CD14-positive monocyte (primary cell): ENCODE data around the gene MGAT4C. TPM values are rescaled to one million over a fixed set of nuclear protein-coding genes. Genes with fewer than 3 reads are reported as not detected.

Experiments used
- DNase-seq, 3 donors: peaks; one replicate each; pipeline ENCODE4 v3.0.0-alpha.2; 2011 to 2022
- H2AFZ ChIP-seq: 2 replicates; pipeline ENCODE4 v1.6.0; 2012; ENCODE audit warnings: mild to moderate bottlenecking, low read depth, low read length, inconsistent platforms; ENCODE audit not compliant: insufficient read depth, poor library complexity, severe bottlenecking
- H3K27ac ChIP-seq, 2 donors: 1 replicate in 1 of 2; 2 replicates in 1 of 2; pipeline ENCODE4 v1.5.1; 2012 to 2013; ENCODE audit warnings: low read length in 2 of 2, control low read depth in 1 of 2, inconsistent platforms in 1 of 2, low read depth in 1 of 2, mild to moderate bottlenecking in 1 of 2
- H3K27me3 ChIP-seq, 2 donors: one replicate each; pipeline versions ENCODE4 v1.6.0 to v1.6.1; 2011 to 2013; ENCODE audit warnings: low read length in 2 of 2; ENCODE audit not compliant: control insufficient read depth in 2 of 2, insufficient read depth in 2 of 2
- H3K36me3 ChIP-seq, 2 donors: replicated peaks in 1 of 2; 1 replicate in 1 of 2; 2 replicates in 1 of 2; pipeline versions ENCODE4 v1.5.1 to v1.6.1; 2012 to 2013; ENCODE audit warnings: low read length in 2 of 2, control low read depth in 1 of 2, inconsistent platforms in 1 of 2, mild to moderate bottlenecking in 1 of 2; ENCODE audit not compliant: insufficient read depth in 2 of 2, control insufficient read depth in 1 of 2
- H3K4me1 ChIP-seq, 2 donors: 1 replicate in 1 of 2; 2 replicates in 1 of 2; pipeline versions ENCODE4 v1.5.1 to v1.6.1; 2012 to 2013; ENCODE audit warnings: low read length in 2 of 2, control low read depth in 1 of 2, inconsistent platforms in 1 of 2, mild to moderate bottlenecking in 1 of 2, moderate library complexity in 1 of 2; ENCODE audit not compliant: insufficient read depth in 2 of 2, control insufficient read depth in 1 of 2
- H3K4me2 ChIP-seq: replicated peaks from 2 replicates; pipeline ENCODE3; 2012; ENCODE audit warnings: low read length, moderate library complexity, mild to moderate bottlenecking; ENCODE audit not compliant: poor library complexity, severe bottlenecking; ENCODE audit errors: extremely low read depth
- H3K4me3 ChIP-seq, 3 experiments: fragments of 200-600 bp in 1 of 3; sonication (generic) in 1 of 3; replicated peaks in 1 of 3; 1 replicate in 2 of 3; 2 replicates in 1 of 3; pipeline ENCODE4 v1.5.1; 2011 to 2013; ENCODE audit warnings: low read length in 3 of 3, mild to moderate bottlenecking in 3 of 3, control low read depth in 2 of 3, low read depth in 2 of 3, inconsistent platforms in 1 of 3, moderate library complexity in 1 of 3
- H3K79me2 ChIP-seq: 2 replicates; pipeline ENCODE4 v1.6.0; 2012; ENCODE audit warnings: mild to moderate bottlenecking, control low read depth, inconsistent platforms, low read length, moderate library complexity; ENCODE audit not compliant: insufficient read depth
- H3K9ac ChIP-seq: 2 replicates; pipeline ENCODE4 v1.6.0; 2017; ENCODE audit warnings: low read length, mild to moderate bottlenecking; ENCODE audit not compliant: insufficient read depth, poor library complexity, severe bottlenecking
- H3K9me3 ChIP-seq, 2 donors: replicated peaks in 1 of 2; 1 replicate in 1 of 2; 2 replicates in 1 of 2; pipeline versions ENCODE4 v1.5.1 to v1.6.1; 2012 to 2013; ENCODE audit warnings: low read length in 2 of 2, control low read depth in 1 of 2; ENCODE audit not compliant: control insufficient read depth in 1 of 2, insufficient read depth in 1 of 2
- H4K20me1 ChIP-seq: 2 replicates; pipeline ENCODE4 v1.6.0; 2012; ENCODE audit warnings: mild to moderate bottlenecking, low read length, control low read depth, moderate library complexity; ENCODE audit not compliant: insufficient read depth
- H3K27ac Mint-ChIP-seq, 7 donors: one replicate each; pipeline ENCODE4 v1.8.0; 2020; ENCODE audit warnings: mild to moderate bottlenecking in 7 of 7, mixed read lengths in 7 of 7, moderate library complexity in 6 of 7, inconsistent platforms in 2 of 7
- H3K27me3 Mint-ChIP-seq, 3 donors: one replicate each; pipeline ENCODE4 v1.8.0; 2021 to 2022; ENCODE audit warnings: low read depth in 3 of 3, mild to moderate bottlenecking in 3 of 3, mixed read lengths in 3 of 3, moderate library complexity in 3 of 3, inconsistent platforms in 1 of 3
- H3K36me3 Mint-ChIP-seq, 2 donors: one replicate each; pipeline ENCODE4 v1.8.0; 2020; ENCODE audit warnings: mixed read lengths in 2 of 2, inconsistent platforms in 1 of 2, mild to moderate bottlenecking in 1 of 2
- H3K4me1 Mint-ChIP-seq: one replicate; pipeline ENCODE4 v1.8.0; 2020; ENCODE audit warnings: mild to moderate bottlenecking, mixed read lengths
- H3K4me3 Mint-ChIP-seq, 2 donors: one replicate each; pipeline ENCODE4 v1.8.0; 2020; ENCODE audit warnings: mild to moderate bottlenecking in 2 of 2, mixed read lengths in 2 of 2, moderate library complexity in 1 of 2
- H3K9me3 Mint-ChIP-seq, 7 donors: one replicate each; pipeline ENCODE4 v1.8.0; 2020 to 2022; ENCODE audit warnings: mixed read lengths in 7 of 7, mild to moderate bottlenecking in 6 of 7, moderate library complexity in 6 of 7, inconsistent platforms in 2 of 7
- whole genome bisulfite sequencing: methylation state at CpG from one replicate; pipeline ENCODE4 v1.1.5; 2013; ENCODE audit warnings: missing lambda C conversion rate; ENCODE audit not compliant: insufficient coverage; 5-methylcytosine and 5-hydroxymethylcytosine counted together
- intact Hi-C, 2 donors: fragments of 100-400 bp; cut with micrococcal nuclease; formaldehyde crosslinking; loops; one replicate each; pipeline versions ENCODE4 v1.15.0 to v1.15.1; 2023
- polyA plus RNA-seq, 3 donors: library from polyadenylated mRNA; depleted of rRNA in 1 of 3; unstranded in 2 of 3; stranded (reverse) in 1 of 3; fragments of 300-500 nt in 2 of 3; fragments of >200 nt in 1 of 3; fragmentation: Illumina TruSeq in 2 of 3; gene quantifications; 1 replicate in 2 of 3; 2 replicates in 1 of 3; pipeline ENCODE4 v1.2.3, GENCODE V29; 2012 to 2021
- TF ChIP-seq, protein P1 (sequence below): fragments of 200-600 bp; IDR thresholded peaks from one replicate; pipeline ENCODE4 v1.8.0; 2022; ENCODE audit warnings: antibody characterized with exemption, mild to moderate bottlenecking

Gene MGAT4C
- polyA plus RNA-seq, 3 donors = not detected

DNA sequence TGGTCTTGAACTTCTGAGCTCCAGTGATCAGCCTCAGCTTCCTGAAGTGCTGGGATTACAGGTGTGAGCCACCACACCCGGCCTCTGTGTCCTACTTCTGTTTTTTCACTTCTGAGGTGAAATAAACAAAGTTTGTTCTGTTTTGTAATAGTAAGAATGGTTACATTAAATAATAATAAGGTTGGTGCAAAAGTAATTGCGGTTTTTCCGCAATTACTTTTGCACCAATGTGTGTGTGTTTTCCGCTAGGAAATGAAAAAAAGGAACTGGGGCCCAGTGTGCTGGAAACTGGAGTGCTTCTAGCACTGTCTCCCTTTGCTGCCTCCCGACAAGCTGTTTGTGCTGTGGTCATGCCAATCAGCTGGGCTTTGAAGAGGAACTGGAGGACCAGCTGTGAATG is 241.2 kb downstream of the MGAT4C start:
- Mint-ChIP-seq H3K4me3 (no peak overlapping the region), H3K27me3 (no peaks in the 10 kb centered on the region), H3K9me3 (peaks cover 0 to 5% (median 0%) of the 10 kb centered on the region in 7 donors), H3K36me3 (no peaks in the 10 kb centered on the region), H3K27ac (no peak overlapping the region), H3K4me1 (no peaks in the 10 kb centered on the region)
- no peaks in the 10 kb centered on the region for H3K9me3 ChIP-seq
- intact Hi-C loops = no loop called here
- 85% methylated on average over 4 of the region's 5 CpGs for WGBS
- DNase-seq = no peak
- H3K79me2 ChIP-seq = no peaks in the 10 kb centered on the region
- H3K9ac ChIP-seq = no peak overlapping the region
- no peaks in the 10 kb centered on the region for H3K27me3 ChIP-seq
- H3K4me1 ChIP-seq = no peaks in the 10 kb centered on the region
- no peak overlapping the region for H3K27ac ChIP-seq
- no peak overlapping the region for H3K4me3 ChIP-seq
- TF ChIP-seq, protein P1, sequence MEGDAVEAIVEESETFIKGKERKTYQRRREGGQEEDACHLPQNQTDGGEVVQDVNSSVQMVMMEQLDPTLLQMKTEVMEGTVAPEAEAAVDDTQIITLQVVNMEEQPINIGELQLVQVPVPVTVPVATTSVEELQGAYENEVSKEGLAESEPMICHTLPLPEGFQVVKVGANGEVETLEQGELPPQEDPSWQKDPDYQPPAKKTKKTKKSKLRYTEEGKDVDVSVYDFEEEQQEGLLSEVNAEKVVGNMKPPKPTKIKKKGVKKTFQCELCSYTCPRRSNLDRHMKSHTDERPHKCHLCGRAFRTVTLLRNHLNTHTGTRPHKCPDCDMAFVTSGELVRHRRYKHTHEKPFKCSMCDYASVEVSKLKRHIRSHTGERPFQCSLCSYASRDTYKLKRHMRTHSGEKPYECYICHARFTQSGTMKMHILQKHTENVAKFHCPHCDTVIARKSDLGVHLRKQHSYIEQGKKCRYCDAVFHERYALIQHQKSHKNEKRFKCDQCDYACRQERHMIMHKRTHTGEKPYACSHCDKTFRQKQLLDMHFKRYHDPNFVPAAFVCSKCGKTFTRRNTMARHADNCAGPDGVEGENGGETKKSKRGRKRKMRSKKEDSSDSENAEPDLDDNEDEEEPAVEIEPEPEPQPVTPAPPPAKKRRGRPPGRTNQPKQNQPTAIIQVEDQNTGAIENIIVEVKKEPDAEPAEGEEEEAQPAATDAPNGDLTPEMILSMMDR = no peak
- no peak overlapping the region for H3K4me2 ChIP-seq
- H2AFZ ChIP-seq = no peak overlapping the region
- H3K36me3 ChIP-seq = no peaks in the 10 kb centered on the region
- H4K20me1 ChIP-seq = no peaks in the 10 kb centered on the region

DNA sequence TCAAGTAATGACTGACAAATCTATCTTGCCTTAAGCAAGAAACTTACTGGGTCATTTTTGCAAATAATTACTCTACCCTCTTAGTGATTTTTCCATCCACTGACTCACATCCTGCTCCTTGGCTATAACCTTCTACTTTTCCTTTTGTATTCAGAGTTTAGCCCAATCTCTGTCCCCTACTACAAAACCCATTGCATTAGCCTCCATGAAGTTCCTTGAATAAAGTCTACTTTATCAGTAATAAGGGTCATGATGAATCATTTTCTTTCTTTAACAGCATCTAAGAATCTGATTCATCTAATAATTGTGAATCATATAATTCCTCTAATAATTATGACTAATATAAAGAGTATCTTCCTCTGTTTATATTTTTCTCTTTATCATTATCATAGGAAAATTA is 249.5 kb downstream of the MGAT4C start:
- H3K4me1 Mint-ChIP-seq = no peaks in the 10 kb centered on the region
- Histone ChIP-seq H2AFZ (no peak overlapping the region), H3K27me3 (no peaks in the 10 kb centered on the region), H3K4me1 (no peaks in the 10 kb centered on the region), H3K36me3 (no peaks in the 10 kb centered on the region), H3K4me2 (no peak overlapping the region), H3K9ac (no peak overlapping the region), H3K79me2 (no peaks in the 10 kb centered on the region), H3K9me3 (no peaks in the 10 kb centered on the region), H4K20me1 (no peaks in the 10 kb centered on the region), H3K27ac (no peak overlapping the region), H3K4me3 (no peak overlapping the region)
- peaks cover 0 to 5% (median 0%) of the 10 kb centered on the region in 7 donors for H3K9me3 Mint-ChIP-seq
- intact Hi-C loops = no loop called here
- TF ChIP-seq, protein P1 = no peak
- H3K36me3 Mint-ChIP-seq = no peaks in the 10 kb centered on the region
- H3K4me3 Mint-ChIP-seq = no peak overlapping the region
- no peaks in the 10 kb centered on the region for H3K27me3 Mint-ChIP-seq
- no peak overlapping the region for H3K27ac Mint-ChIP-seq
- no peak for DNase-seq
